RWPE1 (cell line): ENCODE data around the gene UROS.

ENCODE experiments used
- CTCF ChIA-PET: fragments of 350-600 bp; sonication (Branson Sonifier 250); formaldehyde crosslinking; extraction: SDS; loops from one replicate; lab custom pipeline; 2021; lab: Yijun Ruan, JAX
- POLR2A ChIA-PET: fragments of 400-600 bp; formaldehyde crosslinking; extraction: SDS; loops from one replicate; lab custom pipeline; 2020; ENCODE audit warnings: antibody characterized with exemption; ENCODE audit not compliant: low non-redundant PET; lab: Yijun Ruan, JAX
- DNase-seq: peaks from one replicate; pipeline ENCODE4 v3.0.0; 2012; ENCODE audit warnings: low spot score
- H3K27ac ChIP-seq: fragments of 450-650 bp; 2 replicates; pipeline ENCODE4 v1.5.1; 2017
- CTCF ChIP-seq: fragments of 450-650 bp; conservative IDR thresholded peaks from 2 replicates; pipeline ENCODE4 v1.5.1; 2017; ENCODE audit warnings: low read depth, mild to moderate bottlenecking

Gene UROS

DNA sequence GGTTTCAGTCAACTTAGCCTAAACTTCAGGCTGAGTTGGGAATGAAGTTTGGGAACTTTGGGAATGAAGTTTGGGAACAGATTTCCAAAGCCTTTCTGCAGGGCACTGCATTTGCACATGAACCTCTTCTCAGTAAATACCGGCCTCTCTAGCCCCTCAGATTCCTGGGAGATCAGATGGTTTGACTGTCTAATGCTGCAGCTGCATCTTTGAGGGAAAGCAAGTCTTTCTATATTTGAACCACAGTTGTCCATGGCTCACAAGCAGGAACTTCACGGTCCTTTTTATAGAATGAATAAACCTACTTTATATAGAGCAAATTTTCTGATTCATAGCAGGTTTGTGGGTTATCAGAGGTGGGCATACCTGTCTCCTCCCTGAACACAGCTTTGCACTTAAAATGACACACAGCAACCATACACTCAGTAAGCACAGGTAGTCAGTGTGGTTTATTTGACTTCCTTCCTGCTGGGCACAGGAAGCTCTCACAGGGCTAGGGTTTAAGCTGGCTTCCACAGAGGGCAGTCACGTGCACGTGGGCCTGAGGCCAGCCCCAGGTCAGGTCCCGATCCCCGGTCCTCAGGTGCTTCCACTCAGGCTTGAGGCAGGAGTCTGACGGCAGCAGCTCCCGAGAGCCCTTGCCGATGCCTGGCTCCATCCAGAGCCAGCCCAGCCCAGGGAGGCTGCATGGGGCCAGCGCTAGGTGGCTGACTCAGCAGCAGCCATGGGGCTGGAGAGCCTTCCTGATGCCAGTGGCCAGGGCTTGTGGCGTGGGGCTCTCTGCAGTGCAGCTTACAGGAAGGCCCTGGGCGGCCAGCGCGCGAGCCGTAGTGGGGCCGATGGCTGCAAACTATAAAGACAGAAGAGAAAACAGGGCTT, 34.7 kb downstream of the UROS start:
- ChIA-PET POLR2A (no interaction called here), CTCF (interaction anchor here (0.7 kb wide), 1 partner anchor 16 kb away, joined by 3 read pairs; no protein-coding TSS in a partner anchor)
- TF ChIP-seq CTCF: no peak
- DNase-seq: no peak
- no peak overlapping the region for H3K27ac ChIP-seq

DNA sequence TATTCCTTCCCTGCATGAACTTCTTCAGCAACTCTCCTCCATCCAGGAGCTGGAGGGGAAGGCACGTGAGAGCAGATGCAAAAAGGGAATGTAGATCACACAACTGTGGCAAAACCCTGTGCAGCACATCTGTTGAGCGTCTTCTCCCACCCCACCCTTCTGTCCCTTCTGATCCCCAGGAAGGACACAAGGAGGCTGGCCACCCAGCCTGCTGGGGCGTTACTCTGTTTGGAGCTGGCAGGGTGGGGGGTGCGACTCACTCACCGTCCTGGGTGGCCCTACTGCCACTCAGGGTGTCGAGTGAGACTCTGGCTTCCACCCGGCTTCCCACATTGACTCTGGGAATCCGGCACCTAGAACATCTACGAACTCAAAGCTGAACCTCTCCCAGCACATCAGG, 37.3 kb downstream of the UROS start:
- POLR2A ChIA-PET: no interaction called here
- TF ChIP-seq CTCF: no peak
- no peak for DNase-seq
- CTCF ChIA-PET: no interaction called here
- H3K27ac ChIP-seq: no peak overlapping the region

- POLR2A ChIA-PET: no interaction called here
- no peak for TF ChIP-seq CTCF
- no peak for DNase-seq
- no peak overlapping the region for H3K27ac ChIP-seq
- CTCF ChIA-PET: interaction anchor here (0.5 to 0.7 kb wide), 2 partner anchors 25 to 889 kb away, joined by 3 read pairs; no protein-coding TSS in a partner anchor
Observed at GRCh38 chr10:125783957-125784356, 39.1 kb downstream of the UROS start.

DNA sequence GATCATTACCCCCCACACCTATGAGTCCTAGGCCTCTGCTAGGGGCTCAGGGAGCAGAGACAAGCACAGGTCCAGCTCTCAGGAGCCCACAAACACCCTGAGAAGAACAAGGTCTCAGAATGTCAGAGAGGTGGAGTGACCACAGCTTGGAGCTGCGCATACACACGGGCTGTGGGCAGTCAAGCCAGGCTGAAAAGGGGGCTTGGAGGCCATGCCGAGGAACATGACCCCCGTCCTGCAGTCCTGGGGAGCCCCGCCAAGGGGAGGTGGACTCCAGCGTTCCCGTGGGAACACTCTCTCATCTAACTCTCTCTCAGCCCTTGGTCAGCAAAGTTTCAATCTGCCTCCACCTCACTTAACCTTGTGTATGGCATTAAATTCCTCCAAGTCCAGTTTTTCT, 39.6 kb downstream of the UROS start:
- ChIA-PET POLR2A (no interaction called here), CTCF (interaction anchor here (0.5 kb wide), 1 partner anchor 888 kb away, joined by 3 read pairs; no protein-coding TSS in a partner anchor)
- TF ChIP-seq CTCF: no peak
- DNase-seq: no peak
- H3K27ac ChIP-seq: no peak overlapping the region

DNA sequence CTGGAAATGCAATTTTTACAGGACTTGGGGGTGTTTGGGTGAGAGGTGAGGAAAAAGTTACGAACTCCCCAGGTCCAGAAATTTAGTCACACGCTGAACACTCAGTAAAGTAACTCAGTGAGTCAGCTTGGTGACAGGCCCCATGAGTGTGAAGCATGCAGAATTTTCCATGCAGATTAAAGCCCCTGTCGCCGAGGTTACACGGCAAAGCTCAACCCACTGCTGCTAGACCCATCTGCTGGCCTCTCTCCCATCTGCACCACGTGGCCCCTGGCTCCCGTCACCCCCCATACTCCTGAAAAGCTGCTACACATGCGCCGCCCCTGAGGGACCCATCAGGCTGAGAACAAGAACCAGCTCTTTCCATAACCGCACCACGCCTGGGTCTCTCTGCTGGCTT, 40.4 kb downstream of the UROS start:
- ChIA-PET POLR2A (no interaction called here), CTCF (no interaction called here)
- H3K27ac ChIP-seq: no peak overlapping the region
- DNase-seq: no peak
- no peak for TF ChIP-seq CTCF

- TF ChIP-seq CTCF: no peak
- POLR2A ChIA-PET: no interaction called here
- CTCF ChIA-PET: interaction anchor here (1.0 kb wide), 1 partner anchor 10 kb away, joined by 3 read pairs; no protein-coding TSS in a partner anchor
- H3K27ac ChIP-seq: no peak overlapping the region
- no peak for DNase-seq
Observed at GRCh38 chr10:125782054-125782453, 41.0 kb downstream of the UROS start.
